Activated CD8-positive, alpha-beta T cell treated with anti-CD3 and anti-CD28 coated beads for 36 hours (primary cell): ENCODE measurements around the gene ANXA3. TPM values are rescaled to one million over a fixed set of nuclear protein-coding genes. Genes with fewer than 3 reads are reported as not detected.

Experiments
- ATAC-seq: fragments of 200-7000 bp; cut with Tn5 transposase; one replicate; pipeline ENCODE4 v1.10.0; 2021; ENCODE audit warnings: mild to moderate bottlenecking, moderate library complexity
- CTCF ChIA-PET: fragments of 350-600 bp; sonication (Branson Sonifier 250); formaldehyde crosslinking; loops from one replicate; lab custom pipeline; 2021; ENCODE audit warnings: antibody characterized with exemption; lab: Charles Lee
- POLR2A ChIA-PET: fragments of 350-600 bp; sonication (Branson Sonifier 250); formaldehyde crosslinking; loops from one replicate; lab custom pipeline; 2021; ENCODE audit warnings: antibody characterized with exemption; lab: Charles Lee
- DNase-seq: peaks from one replicate; pipeline ENCODE4 v3.0.0-alpha.2; 2020
- H3K27ac Mint-ChIP-seq: one replicate; pipeline ENCODE4 v1.8.0; 2021; ENCODE audit warnings: mild to moderate bottlenecking, mixed read lengths
- H3K27me3 Mint-ChIP-seq: one replicate; pipeline ENCODE4 v1.8.0; 2021; ENCODE audit warnings: mixed read lengths
- H3K36me3 Mint-ChIP-seq: one replicate; pipeline ENCODE4 v1.8.0; 2021; ENCODE audit warnings: low read depth, mixed read lengths
- H3K4me1 Mint-ChIP-seq: one replicate; pipeline ENCODE4 v1.8.0; 2021; ENCODE audit warnings: low read depth, mixed read lengths
- H3K4me3 Mint-ChIP-seq: one replicate; pipeline ENCODE4 v1.8.0; 2021; ENCODE audit warnings: mild to moderate bottlenecking, moderate library complexity, mixed read lengths
- H3K9me3 Mint-ChIP-seq: one replicate; pipeline ENCODE4 v1.8.0; 2021; ENCODE audit warnings: mixed read lengths
- intact Hi-C: fragments of 100-400 bp; cut with micrococcal nuclease; formaldehyde crosslinking; loops from one replicate; pipeline ENCODE4 v1.10.0; 2022
- total RNA-seq, 2 experiments: library from RNA; stranded (reverse); gene quantifications; one replicate each; pipeline ENCODE4 v1.2.3, GENCODE V29; 2021
- TF ChIP-seq, protein P1 (sequence below): fragments of 200-600 bp; IDR thresholded peaks from one replicate; pipeline ENCODE4 v1.8.0; 2022; ENCODE audit warnings: antibody characterized with exemption, mild to moderate bottlenecking

Gene ANXA3
- total RNA-seq, 2 experiments from 2014 or later = 0.63 to 0.90 TPM

DNA sequence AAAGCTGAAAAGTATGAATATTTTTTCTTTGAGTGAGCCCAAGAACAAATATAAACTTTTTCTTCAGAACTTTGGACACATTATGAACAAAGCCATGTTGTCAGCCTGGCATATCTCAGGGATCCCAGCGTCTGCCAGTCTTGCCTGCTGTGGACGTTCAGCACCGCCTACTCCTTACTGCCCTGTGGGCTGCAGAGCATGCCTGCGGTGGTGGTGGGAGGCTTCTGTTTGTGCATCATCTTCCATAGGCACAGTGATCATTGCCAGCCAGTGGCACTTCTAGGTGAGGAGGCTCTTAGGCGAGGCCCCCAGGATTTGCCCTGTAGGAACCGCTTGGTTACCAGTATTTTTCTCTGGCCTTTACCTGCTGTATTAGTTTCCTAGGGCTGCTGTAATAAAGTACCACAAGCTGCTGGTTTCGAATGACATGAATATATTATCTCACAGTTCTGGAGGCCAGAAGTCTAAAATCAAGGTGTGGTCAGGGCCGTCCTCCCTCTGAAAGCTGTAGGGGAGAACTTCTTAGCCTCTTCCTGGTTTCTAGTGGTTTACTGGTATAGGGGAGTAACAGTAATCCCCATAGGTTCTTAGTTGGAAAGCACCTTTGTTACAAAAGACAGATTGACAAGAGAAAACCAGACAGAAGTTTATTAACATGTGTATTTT is 15.4 kb downstream of the ANXA3 start:
- DNase-seq (no peak), ATAC-seq (no peak)
- TF ChIP-seq, protein P1, sequence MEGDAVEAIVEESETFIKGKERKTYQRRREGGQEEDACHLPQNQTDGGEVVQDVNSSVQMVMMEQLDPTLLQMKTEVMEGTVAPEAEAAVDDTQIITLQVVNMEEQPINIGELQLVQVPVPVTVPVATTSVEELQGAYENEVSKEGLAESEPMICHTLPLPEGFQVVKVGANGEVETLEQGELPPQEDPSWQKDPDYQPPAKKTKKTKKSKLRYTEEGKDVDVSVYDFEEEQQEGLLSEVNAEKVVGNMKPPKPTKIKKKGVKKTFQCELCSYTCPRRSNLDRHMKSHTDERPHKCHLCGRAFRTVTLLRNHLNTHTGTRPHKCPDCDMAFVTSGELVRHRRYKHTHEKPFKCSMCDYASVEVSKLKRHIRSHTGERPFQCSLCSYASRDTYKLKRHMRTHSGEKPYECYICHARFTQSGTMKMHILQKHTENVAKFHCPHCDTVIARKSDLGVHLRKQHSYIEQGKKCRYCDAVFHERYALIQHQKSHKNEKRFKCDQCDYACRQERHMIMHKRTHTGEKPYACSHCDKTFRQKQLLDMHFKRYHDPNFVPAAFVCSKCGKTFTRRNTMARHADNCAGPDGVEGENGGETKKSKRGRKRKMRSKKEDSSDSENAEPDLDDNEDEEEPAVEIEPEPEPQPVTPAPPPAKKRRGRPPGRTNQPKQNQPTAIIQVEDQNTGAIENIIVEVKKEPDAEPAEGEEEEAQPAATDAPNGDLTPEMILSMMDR = no peak
- Mint-ChIP-seq H3K4me3 (no peak overlapping the region), H3K27me3 (peaks cover 2% of the 10 kb centered on the region), H3K27ac (no peak overlapping the region), H3K4me1 (no peaks in the 10 kb centered on the region), H3K36me3 (no peaks in the 10 kb centered on the region), H3K9me3 (no peaks in the 10 kb centered on the region)
- ChIA-PET CTCF (no interaction called here), POLR2A (no interaction called here)
- intact Hi-C loops = no loop called here

DNA sequence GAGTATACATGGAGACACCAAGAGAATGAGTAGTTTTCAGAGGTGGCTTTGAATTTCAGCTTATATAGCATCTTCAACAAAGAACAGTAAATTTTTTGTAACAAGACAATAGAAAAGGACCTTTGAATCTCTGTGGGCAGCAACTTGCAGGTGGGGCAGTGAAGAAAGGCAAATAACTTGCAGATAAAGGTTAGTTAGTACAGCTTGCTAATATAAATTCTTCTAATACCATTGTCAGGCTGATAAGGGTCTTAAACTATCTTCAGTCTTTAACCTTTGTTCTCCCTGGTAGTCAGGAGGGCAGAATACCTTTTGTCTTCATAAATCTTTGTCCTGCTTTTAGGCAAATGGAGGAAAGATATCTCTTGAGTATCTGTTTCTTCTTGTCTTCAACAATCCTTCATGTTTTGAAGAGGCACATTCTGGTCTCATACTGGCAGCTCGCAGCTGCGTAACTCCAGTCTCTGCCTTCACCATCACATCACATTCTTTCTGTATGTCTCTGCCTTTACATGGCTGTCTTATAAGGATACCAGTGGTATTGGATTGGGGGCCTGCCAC is 16.0 kb downstream of the ANXA3 start:
- H3K27ac Mint-ChIP-seq = no peak overlapping the region

DNA sequence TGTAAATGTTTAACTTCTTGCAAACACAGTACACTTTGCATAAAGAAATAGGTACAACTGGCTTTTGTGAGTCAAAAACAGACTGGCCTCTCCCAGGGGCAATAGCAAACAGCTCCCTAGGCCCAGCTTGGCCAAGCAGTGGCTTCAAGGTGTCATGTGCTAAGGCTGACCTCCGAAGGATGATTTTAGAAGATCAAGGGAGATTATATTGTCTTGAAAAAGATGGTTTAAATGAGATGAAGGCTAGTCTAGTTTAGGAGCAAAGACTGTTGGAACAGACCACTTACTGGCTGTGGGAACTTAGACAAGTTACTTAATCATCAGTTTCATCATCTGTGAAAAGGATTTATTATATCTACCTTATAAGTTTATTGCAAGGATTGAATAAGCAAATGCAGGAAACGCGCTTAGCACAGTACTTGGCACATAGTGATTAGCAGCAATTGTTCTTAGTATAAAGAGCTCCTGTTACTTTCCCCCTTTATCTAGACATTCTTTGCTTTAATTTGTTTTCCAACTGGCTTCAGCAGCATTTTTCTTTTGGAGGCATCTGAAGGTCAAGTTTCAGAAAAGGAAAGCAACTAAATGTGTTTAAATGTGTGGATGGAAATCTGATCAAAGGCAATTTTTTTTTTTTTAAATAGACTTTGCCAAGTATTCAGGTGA is 17.2 kb downstream of the ANXA3 start:
- Mint-ChIP-seq H3K4me3 (no peak overlapping the region), H3K27ac (no peak overlapping the region), H3K9me3 (no peaks in the 10 kb centered on the region), H3K4me1 (no peaks in the 10 kb centered on the region), H3K27me3 (peaks cover 4% of the 10 kb centered on the region), H3K36me3 (no peaks in the 10 kb centered on the region)
- TF ChIP-seq, protein P1 = no peak
- no peak for ATAC-seq
- intact Hi-C loops = no loop called here
- ChIA-PET POLR2A (no interaction called here), CTCF (no interaction called here)
- DNase-seq = no peak

More for the DNA sequence above, 16.0 kb downstream of the ANXA3 start:
- intact Hi-C loops = no loop called here
- H3K9me3 Mint-ChIP-seq = no peaks in the 10 kb centered on the region
- ATAC-seq = no peak
- POLR2A ChIA-PET = no interaction called here
- DNase-seq = no peak
- no peak overlapping the region for H3K4me3 Mint-ChIP-seq
- TF ChIP-seq, protein P1 = no peak
- peaks cover 4% of the 10 kb centered on the region for H3K27me3 Mint-ChIP-seq
- H3K36me3 Mint-ChIP-seq = no peaks in the 10 kb centered on the region
- CTCF ChIA-PET = no interaction called here
- no peaks in the 10 kb centered on the region for H3K4me1 Mint-ChIP-seq

DNA sequence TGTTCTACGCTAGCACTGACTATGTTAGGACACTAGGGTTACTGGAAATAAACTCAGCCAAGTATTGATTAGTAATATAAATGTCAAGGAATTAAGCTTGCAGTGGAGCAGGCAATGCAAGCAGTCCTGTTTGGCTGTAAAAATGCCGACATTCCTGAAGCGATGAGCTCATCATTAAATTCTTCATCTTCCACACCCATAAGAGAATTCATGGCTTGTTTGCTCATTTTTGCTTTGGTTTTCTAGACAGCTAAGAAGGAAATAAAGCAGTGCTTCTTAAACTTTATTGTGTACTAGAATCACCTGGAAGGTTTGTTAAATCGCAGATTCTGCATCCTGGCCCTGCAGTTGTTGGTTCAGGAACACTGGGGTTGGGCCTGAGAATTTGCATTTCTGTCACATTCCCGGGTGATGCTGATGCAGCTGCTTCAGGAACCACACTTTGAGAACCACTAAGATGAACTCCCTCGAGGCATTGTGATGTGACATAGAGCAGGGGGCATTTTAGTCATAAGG is 17.8 kb downstream of the ANXA3 start:
- intact Hi-C loops = no loop called here
- ATAC-seq (no peak), DNase-seq (no peak)
- TF ChIP-seq, protein P1 = no peak
- Mint-ChIP-seq H3K9me3 (no peaks in the 10 kb centered on the region), H3K27ac (no peak overlapping the region), H3K4me1 (no peaks in the 10 kb centered on the region), H3K36me3 (no peaks in the 10 kb centered on the region), H3K4me3 (no peak overlapping the region), H3K27me3 (peaks cover 4% of the 10 kb centered on the region)
- ChIA-PET POLR2A (no interaction called here), CTCF (no interaction called here)

DNA sequence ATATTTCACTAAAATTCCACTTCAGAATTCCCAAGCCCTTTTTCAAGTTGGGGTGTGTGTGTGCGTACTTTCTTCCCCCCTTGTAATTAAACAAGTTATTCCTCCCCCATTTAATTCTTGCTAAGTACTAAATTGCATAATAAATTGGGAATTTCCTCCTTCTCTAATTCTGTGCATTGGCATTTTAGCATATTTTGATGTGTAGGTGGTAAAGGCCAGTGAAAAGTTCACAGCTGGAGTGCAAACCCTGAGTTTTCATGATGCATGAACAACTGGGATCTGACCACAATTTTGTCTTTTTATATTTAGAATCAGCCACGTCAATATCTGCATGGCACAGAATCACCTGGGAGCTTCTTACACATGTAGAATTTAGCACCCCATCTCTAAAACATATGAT is 18.5 kb downstream of the ANXA3 start:
- H3K4me3 Mint-ChIP-seq = no peak overlapping the region
- ChIA-PET CTCF (no interaction called here), POLR2A (interaction anchor here (0.6 kb wide), 1 partner anchor 181 kb away, joined by 5 read pairs; no protein-coding TSS in a partner anchor)
- intact Hi-C loops = no loop called here
- ATAC-seq (no peak), DNase-seq (no peak)
- no peaks in the 10 kb centered on the region for H3K9me3 Mint-ChIP-seq
- TF ChIP-seq, protein P1 = no peak
- H3K4me1 Mint-ChIP-seq = no peaks in the 10 kb centered on the region
- peaks cover 4% of the 10 kb centered on the region for H3K27me3 Mint-ChIP-seq
- no peak overlapping the region for H3K27ac Mint-ChIP-seq
- no peaks in the 10 kb centered on the region for H3K36me3 Mint-ChIP-seq
